SK-N-SH (cell line): ENCODE measurements around the gene PDHX. TPM values are rescaled to one million over a fixed set of nuclear protein-coding genes. Genes with fewer than 3 reads are reported as not detected.

Source experiments
- CTCF ChIA-PET: fragments of 300-600, 350-600 bp; formaldehyde crosslinking; extraction: SDS; loops from one replicate; lab custom pipeline; 2021; lab: Yijun Ruan, JAX
- POLR2A ChIA-PET: fragments of 350-600 bp; sonication (Branson Sonifier 250); formaldehyde crosslinking; extraction: SDS; loops from one replicate; lab custom pipeline; 2020; ENCODE audit warnings: antibody characterized with exemption, inconsistent platforms; lab: Yijun Ruan, JAX
- DNase-seq: peaks from one replicate; pipeline ENCODE4 v3.0.0; 2012
- H2AFZ ChIP-seq: fragments of 200-600 bp; sonication (generic); 2 replicates; pipeline ENCODE4 v1.8.1; 2016; ENCODE audit warnings: antibody characterized with exemption, mild to moderate bottlenecking, low read depth
- H3F3A ChIP-seq: fragments of 200-600 bp; sonication (generic); replicated peaks from 2 replicates; pipeline ENCODE3; 2016; ENCODE audit warnings: antibody characterized with exemption, mild to moderate bottlenecking; ENCODE audit not compliant: insufficient read depth
- H3K27ac ChIP-seq, 2 experiments: fragments of 200-500 bp in 1 of 2; fragments of 200-600 bp in 1 of 2; sonication (Bioruptor generic) in 1 of 2; sonication (generic), shearing (Covaris generic) in 1 of 2; 2 replicates each; pipeline versions ENCODE4 v1.5.1 to v1.6.1; 2014 to 2016; ENCODE audit warnings: low read depth in 2 of 2, inconsistent platforms in 1 of 2, low read length in 1 of 2, mild to moderate bottlenecking in 1 of 2, mixed read lengths in 1 of 2
- H3K27me3 ChIP-seq: fragments of 200-600 bp; sonication (generic), shearing (Covaris generic); 2 replicates; pipeline ENCODE4 v1.6.1; 2016; ENCODE audit warnings: mixed run types; ENCODE audit not compliant: insufficient read depth
- H3K36me3 ChIP-seq, 2 experiments: fragments of 200-500 bp in 1 of 2; fragments of 200-600 bp in 1 of 2; sonication (Bioruptor generic) in 1 of 2; sonication (generic) in 1 of 2; replicated peaks in 1 of 2; 2 replicates each; pipeline versions ENCODE3 to v1.5.1; 2014 to 2016; ENCODE audit warnings: low read length in 1 of 2, mild to moderate bottlenecking in 1 of 2; ENCODE audit not compliant: insufficient read depth in 2 of 2, control insufficient read depth in 1 of 2
- H3K4me1 ChIP-seq, 2 experiments: fragments of 200-500 bp in 1 of 2; fragments of 200-600 bp in 1 of 2; sonication (Bioruptor generic) in 1 of 2; sonication (generic), shearing (Covaris generic) in 1 of 2; 2 replicates each; pipeline versions ENCODE4 v1.5.1 to v1.6.1; 2014 to 2016; ENCODE audit warnings: low read depth in 1 of 2, low read length in 1 of 2, mixed run types in 1 of 2; ENCODE audit not compliant: insufficient read depth in 2 of 2, control insufficient read depth in 1 of 2
- H3K4me2 ChIP-seq: fragments of 200-600 bp; sonication (generic), shearing (Covaris generic); 2 replicates; pipeline ENCODE4 v1.6.1; 2017; ENCODE audit warnings: mixed run types
- H3K4me3 ChIP-seq, 2 experiments: fragments of 200-500 bp in 1 of 2; fragments of 200-600 bp in 1 of 2; sonication (Bioruptor generic) in 1 of 2; sonication (generic), shearing (Covaris generic) in 1 of 2; 2 replicates each; pipeline versions ENCODE4 v1.5.1 to v1.8.1; 2014 to 2016; ENCODE audit warnings: low read depth in 2 of 2, inconsistent platforms in 1 of 2, low read length in 1 of 2, mild to moderate bottlenecking in 1 of 2, mixed read lengths in 1 of 2, moderate library complexity in 1 of 2
- H3K79me2 ChIP-seq: fragments of 200-600 bp; sonication (generic); 2 replicates; pipeline ENCODE4 v1.8.1; 2017; ENCODE audit warnings: mild to moderate bottlenecking; ENCODE audit not compliant: insufficient read depth
- H3K9ac ChIP-seq: fragments of 200-600 bp; sonication (generic); 2 replicates; pipeline ENCODE4 v1.6.1; 2017; ENCODE audit warnings: mixed run types
- H3K9me2 ChIP-seq: fragments of 200-600 bp; sonication (generic); 2 replicates; pipeline ENCODE4 v1.6.1; 2017; ENCODE audit warnings: mixed run types
- H3K9me3 ChIP-seq: fragments of 200-600 bp; sonication (generic); 2 replicates; pipeline ENCODE4 v1.6.1; 2017; ENCODE audit warnings: mixed run types, mild to moderate bottlenecking, moderate library complexity
- H4K20me1 ChIP-seq: fragments of 200-600 bp; sonication (generic); 2 replicates; pipeline ENCODE4 v1.6.1; 2017; ENCODE audit warnings: mild to moderate bottlenecking, mixed run types; ENCODE audit not compliant: insufficient read depth
- CHD2 ChIP-seq: fragments of 150-350 bp; IDR thresholded peaks from 2 replicates; pipeline ENCODE4 v1.6.1; 2018; ENCODE audit warnings: low read length; ENCODE audit not compliant: partially characterized antibody
- CTCF ChIP-seq: fragments of 200-600 bp; sonication (generic); IDR thresholded peaks from 2 replicates; pipeline ENCODE4 v1.6.1; 2017; ENCODE audit warnings: antibody characterized with exemption, mild to moderate bottlenecking, moderate library complexity
- EZH2phosphoT487 ChIP-seq: fragments of 200-600 bp; sonication (generic); IDR thresholded peaks from 2 replicates; pipeline ENCODE4 v1.6.1; 2017; ENCODE audit warnings: low read depth, mixed run types, mild to moderate bottlenecking, antibody characterized with exemption, moderate library complexity, borderline replicate concordance
- FOSL2 ChIP-seq: IDR thresholded peaks from 2 replicates; pipeline ENCODE4 v1.4.0; 2012; ENCODE audit warnings: low read depth, mild to moderate bottlenecking, moderate library complexity, borderline replicate concordance
- GATA2 ChIP-seq: sonication (generic); formaldehyde crosslinking; IDR thresholded peaks from 2 replicates; pipeline ENCODE4 v1.5.0; 2020; ENCODE audit warnings: mild to moderate bottlenecking, missing genetic modification reagents
- IRF3 ChIP-seq: fragments of 150-350 bp; IDR thresholded peaks from 2 replicates; pipeline ENCODE4 v1.6.1; 2016; ENCODE audit warnings: mild to moderate bottlenecking, low read depth, low read length
- MEF2A ChIP-seq: IDR thresholded peaks from 2 replicates; pipeline ENCODE4 v1.4.0; 2012; ENCODE audit warnings: low read depth, borderline replicate concordance
- NRF1 ChIP-seq: IDR thresholded peaks from 2 replicates; pipeline ENCODE4 v1.6.1; 2012; ENCODE audit warnings: low read depth, mild to moderate bottlenecking, low read length
- PBX3 ChIP-seq: IDR thresholded peaks from 2 replicates; pipeline ENCODE4; 2012
- RAD21 ChIP-seq: IDR thresholded peaks from 2 replicates; pipeline ENCODE4 v1.6.1; 2012; ENCODE audit warnings: mild to moderate bottlenecking, low read length
- REST ChIP-seq: IDR thresholded peaks from 2 replicates; pipeline ENCODE4 v1.6.1; 2012; ENCODE audit warnings: mild to moderate bottlenecking, low read depth, low read length, moderate library complexity
- RXRA ChIP-seq: IDR thresholded peaks from 2 replicates; pipeline ENCODE4 v1.4.0; 2012; ENCODE audit warnings: low read depth, mild to moderate bottlenecking, borderline replicate concordance
- SMC3 ChIP-seq: IDR thresholded peaks from 2 replicates; pipeline ENCODE4 v1.6.1; 2012; ENCODE audit warnings: low read depth, low read length, improper control_type of control experiment
- TAF1 ChIP-seq: IDR thresholded peaks from 2 replicates; pipeline ENCODE4 v1.6.1; 2012; ENCODE audit warnings: low read depth, mild to moderate bottlenecking, low read length, moderate library complexity, borderline replicate concordance
- TEAD4 ChIP-seq: IDR thresholded peaks from 2 replicates; pipeline ENCODE4 v1.4.0; 2012; ENCODE audit warnings: mild to moderate bottlenecking, borderline replicate concordance; ENCODE audit not compliant: insufficient read depth
- USF1 ChIP-seq: IDR thresholded peaks from 2 replicates; pipeline ENCODE4 v1.4.0; 2012; ENCODE audit warnings: low read depth, borderline replicate concordance
- WGBS: methylation state at CpG from one replicate; pipeline ENCODE4 v1.1.6; 2017; ENCODE audit warnings: low lambda C conversion rate; 5-methylcytosine and 5-hydroxymethylcytosine counted together
- polyA plus RNA-seq, 3 experiments: library from polyadenylated mRNA; depleted of rRNA; stranded (reverse); fragments of >200 nt; gene quantifications; 2 replicates each; pipeline ENCODE4 v1.2.3, GENCODE V29; 2012

PDHX gene
- polyA plus RNA-seq, 1 of the 3 experiments (the other 2 are of a cell fraction), result 14.8 TPM

- TF ChIP-seq REST (no peak), FOSL2 (no peak), RXRA (no peak), USF1 (no peak), CTCF (no peak)
Measured at GRCh38 chr11:34957206-34957605, 40.8 kb downstream of the PDHX start (continued).

GRCh38 chr11:34957606-34958005 is 41.2 kb downstream of the PDHX start:
- Histone ChIP-seq H3K9me3 (no peaks in the 10 kb centered on the region), H3K27me3 (no peaks in the 10 kb centered on the region), H4K20me1 (no peaks in the 10 kb centered on the region), H3K36me3 (peaks cover 9 to 42% of the 10 kb centered on the region in 2 experiments), H3K4me3 (no peak overlapping the region), H3F3A (peaks cover 6% of the 10 kb centered on the region), H3K27ac (no peak overlapping the region), H3K9me2 (0 out of 2 replicates have a peak, but pooled peaks cover 4% of the 10 kb centered on the region), H3K9ac (no peak overlapping the region), H2AFZ (no peak overlapping the region), H3K4me2 (no peak overlapping the region), H3K4me1 (peaks cover 0 to 16% of the 10 kb centered on the region in 2 experiments; a peak in 2 of 4 replicates), H3K79me2 (no peaks in the 10 kb centered on the region)
- ChIA-PET POLR2A (no interaction called here), CTCF (interaction anchor here (0.6 kb wide), 1 partner anchor 1332 kb away, joined by 3 read pairs; no protein-coding TSS in a partner anchor)
- DNase-seq, result no peak
- 96% methylated on average over 3 of the region's 3 CpGs for WGBS
- TF ChIP-seq GATA2 (CRISPR knock-in tag) (no peak), IRF3 (no peak), CHD2 (no peak), RAD21 (no peak), SMC3 (no peak), MEF2A (no peak), NRF1 (no peak), USF1 (no peak), REST (no peak), EZH2phosphoT487 (no peak), TEAD4 (no peak), TAF1 (no peak), PBX3 (no peak)
